GM23338 (cell line): ENCODE measurements around the gene NDUFS2. TPM values are rescaled to one million over a fixed set of nuclear protein-coding genes. Genes with fewer than 3 reads are reported as not detected.

Source experiments
- ATAC-seq: fragments of 200-7000 bp; cut with Tn5 transposase; 3 replicates; pipeline ENCODE4 v1.9.1; 2020
- DNase-seq: peaks from one replicate; pipeline ENCODE4 v3.0.0-alpha.2; 2015; ENCODE audit warnings: low spot score
- H2AFZ ChIP-seq: fragments of 200-600 bp; sonication (generic); 2 replicates; pipeline ENCODE4 v1.8.0; 2016; ENCODE audit warnings: antibody characterized with exemption, mild to moderate bottlenecking, moderate library complexity
- H3F3A ChIP-seq: fragments of 200-600 bp; sonication (generic); replicated peaks from 2 replicates; pipeline ENCODE4 v1.8.0; 2017; ENCODE audit warnings: antibody characterized with exemption, mixed run types, low read depth
- H3K27ac ChIP-seq: fragments of 200-600 bp; sonication (generic); 2 replicates; pipeline ENCODE4 v1.6.1; 2016; ENCODE audit warnings: low read depth
- H3K27me3 ChIP-seq: fragments of 200-600 bp; sonication (generic); 2 replicates; pipeline ENCODE4 v1.8.0; 2016; ENCODE audit warnings: mild to moderate bottlenecking, mixed run types, moderate library complexity; ENCODE audit not compliant: insufficient read depth
- H3K36me3 ChIP-seq: fragments of 200-600 bp; sonication (generic); 2 replicates; pipeline ENCODE4 v1.8.0; 2016; ENCODE audit warnings: mild to moderate bottlenecking; ENCODE audit not compliant: insufficient read depth
- H3K4me1 ChIP-seq: fragments of 200-600 bp; sonication (generic); 2 replicates; pipeline ENCODE4 v1.8.0; 2016; ENCODE audit warnings: mild to moderate bottlenecking, moderate library complexity; ENCODE audit not compliant: insufficient read depth
- H3K4me2 ChIP-seq: fragments of 200-600 bp; sonication (generic); 2 replicates; pipeline ENCODE4 v1.7.1; 2017; ENCODE audit warnings: mixed run types
- H3K4me3 ChIP-seq: fragments of 200-600 bp; sonication (generic); 2 replicates; pipeline ENCODE4 v1.6.1; 2016; ENCODE audit warnings: mixed run types
- H3K79me2 ChIP-seq: fragments of 200-600 bp; sonication (generic); replicated peaks from 2 replicates; pipeline ENCODE4 v1.8.0; 2017; ENCODE audit warnings: mild to moderate bottlenecking; ENCODE audit not compliant: insufficient read depth
- H3K9me2 ChIP-seq: fragments of 200-600 bp; sonication (generic); 2 replicates; pipeline ENCODE4 v1.8.0; 2017; ENCODE audit not compliant: insufficient read depth
- H4K20me1 ChIP-seq: fragments of 200-600 bp; sonication (generic); replicated peaks from 2 replicates; pipeline ENCODE4 v1.8.0; 2017; ENCODE audit warnings: mild to moderate bottlenecking; ENCODE audit not compliant: insufficient read depth
- H3K27ac Mint-ChIP-seq: 2 replicates; pipeline ENCODE4 v1.8.0; 2020; ENCODE audit warnings: inconsistent platforms, mild to moderate bottlenecking, moderate library complexity, mixed read lengths
- H3K27me3 Mint-ChIP-seq: 3 replicates; pipeline ENCODE4 v1.8.0; 2022; ENCODE audit warnings: low read depth, mild to moderate bottlenecking, moderate library complexity, mixed read lengths, inconsistent platforms; ENCODE audit not compliant: insufficient read depth, poor library complexity
- H3K36me3 Mint-ChIP-seq: 3 replicates; pipeline ENCODE4 v1.8.0; 2021; ENCODE audit warnings: low read depth, mild to moderate bottlenecking, inconsistent platforms, moderate library complexity, mixed read lengths
- H3K4me1 Mint-ChIP-seq: 3 replicates; pipeline ENCODE4 v1.8.0; 2020; ENCODE audit warnings: mild to moderate bottlenecking, inconsistent platforms, mixed read lengths
- H3K4me3 Mint-ChIP-seq: 3 replicates; pipeline ENCODE4 v1.8.0; 2021; ENCODE audit warnings: moderate library complexity, mild to moderate bottlenecking, inconsistent platforms, mixed read lengths
- H3K9me3 Mint-ChIP-seq: 3 replicates; pipeline ENCODE4 v1.8.0; 2020; ENCODE audit warnings: moderate library complexity, mild to moderate bottlenecking, inconsistent platforms, mixed read lengths
- CREB1 ChIP-seq: fragments of 250-450 bp; sonication (Bioruptor Pico); IDR thresholded peaks from 2 replicates; pipeline ENCODE4 v1.5.0; 2020; ENCODE audit warnings: low read depth, mild to moderate bottlenecking, moderate library complexity
- CTCF ChIP-seq, 2 experiments: fragments of 200-600 bp in 1 of 2; sonication (generic) in 1 of 2; conservative IDR thresholded peaks; 2 replicates each; pipeline versions ENCODE4 v1.5.1 to v1.6.1; 2016 to 2017; ENCODE audit warnings: antibody characterized with exemption in 2 of 2, low read depth in 2 of 2, mild to moderate bottlenecking in 2 of 2, moderate library complexity in 1 of 2
- ETS1 ChIP-seq: IDR thresholded peaks from 2 replicates; pipeline ENCODE4 v1.6.1; 2016; ENCODE audit warnings: antibody characterized with exemption
- EZH2 ChIP-seq: fragments of 200-600 bp; sonication (generic); IDR thresholded peaks from one replicate; pipeline ENCODE4 v1.8.0; 2017; ENCODE audit warnings: antibody characterized with exemption, mild to moderate bottlenecking, low read depth; ENCODE audit not compliant: unreplicated experiment
- EZH2phosphoT487 ChIP-seq: fragments of 200-600 bp; sonication (generic); IDR thresholded peaks from one replicate; pipeline ENCODE4 v1.8.1; 2018; ENCODE audit warnings: antibody characterized with exemption; ENCODE audit not compliant: unreplicated experiment
- NANOG ChIP-seq: IDR thresholded peaks from 2 replicates; pipeline ENCODE4 v1.6.1; 2016; ENCODE audit warnings: antibody characterized with exemption, borderline replicate concordance
- POLR2AphosphoS5 ChIP-seq: IDR thresholded peaks from 2 replicates; pipeline ENCODE4 v1.6.1; 2016; ENCODE audit warnings: antibody characterized with exemption, low read depth
- ZNF462 ChIP-seq: fragments of 250-450 bp; sonication (Bioruptor Pico); IDR thresholded peaks from 2 replicates; pipeline ENCODE4 v1.5.0; 2020; ENCODE audit warnings: mild to moderate bottlenecking, moderate library complexity
- polyA plus RNA-seq: library from polyadenylated mRNA; unstranded; fragments of >200 nt; fragmentation: Nextera tagmentation; extraction: Ambion mirVana; gene quantifications from 2 replicates; pipeline ENCODE4 v1.2.1, GENCODE V29; 2016
- total RNA-seq: library from RNA; depleted of rRNA; stranded (reverse); fragments of >200 nt; shearing (Covaris generic); gene quantifications from 2 replicates; pipeline ENCODE4 v1.2.3, GENCODE V29; 2014

NDUFS2 gene
- total and polyA plus RNA-seq, 2 experiments from 2014 or later: 56.7 to 131 TPM

- Histone ChIP-seq H3K27me3 (no peaks in the 10 kb centered on the region), H3K27ac (no peak overlapping the region), H3K79me2 (no peaks in the 10 kb centered on the region), H3K9me2 (no peaks in the 10 kb centered on the region), H3K4me2 (no peak overlapping the region), H3K4me3 (no peak overlapping the region), H4K20me1 (no peaks in the 10 kb centered on the region), H3K36me3 (peaks cover 24% of the 10 kb centered on the region), H3F3A (peaks cover 15% of the 10 kb centered on the region; the same call in 1 of the 2 replicates), H3K4me1 (peaks cover 22% of the 10 kb centered on the region), H2AFZ (peak overlapping the region; percentile 63; the same call in 1 of the 2 replicates)
- no peak for DNase-seq
- no peak for ATAC-seq
- H3K4me3 Mint-ChIP-seq: no peak overlapping the region
- no peak for TF ChIP-seq CREB1
- no peak for TF ChIP-seq ETS1
- no peak for TF ChIP-seq CTCF (conservative IDR thresholded peaks at IDR 0.05; ENCODE audit: low read depth in 2 of 2)
- no peak for TF ChIP-seq NANOG
- no peak for TF ChIP-seq POLR2AphosphoS5
- TF ChIP-seq EZH2phosphoT487: no peak
- no peak for TF ChIP-seq EZH2
- TF ChIP-seq ZNF462 (CRISPR knock-in tag): no peak
- H3K4me1 Mint-ChIP-seq: peaks cover 29% of the 10 kb centered on the region
- peaks cover 30% of the 10 kb centered on the region for H3K36me3 Mint-ChIP-seq
- H3K9me3 Mint-ChIP-seq: no peaks in the 10 kb centered on the region; the same call in 2 of the 3 replicates
- peak overlapping the region; percentile 18; the same call in 1 of the 2 replicates for H3K27ac Mint-ChIP-seq
- H3K27me3 Mint-ChIP-seq: peaks cover 18% of the 10 kb centered on the region
Observed at GRCh38 chr1:161216945-161217712, 15.0 kb downstream of the NDUFS2 start.
